ENCODE data around the gene AQP5.

Gene AQP5

GRCh38 chr12:49960474-49961110, 1.1 kb upstream of the AQP5 start:
- peaks cover 13% of the 10 kb centered on the region for H3K27me3 ChIP-seq (ENCODE audit: low read depth)
- no peaks in the 10 kb centered on the region for H3K36me3 ChIP-seq (replicated peaks)
- H3K4me3 ChIP-seq, result no peak overlapping the region
- in situ Hi-C loops (cut with MboI; ENCODE audit: low sequenced_read_pairs), result no loop called here
- DNase-seq (ENCODE audit: low spot score in 2 of 2), result no peak
- no peaks in the 10 kb centered on the region for H3K9me3 ChIP-seq
- H3K4me1 ChIP-seq, result no peaks in the 10 kb centered on the region

DNA sequence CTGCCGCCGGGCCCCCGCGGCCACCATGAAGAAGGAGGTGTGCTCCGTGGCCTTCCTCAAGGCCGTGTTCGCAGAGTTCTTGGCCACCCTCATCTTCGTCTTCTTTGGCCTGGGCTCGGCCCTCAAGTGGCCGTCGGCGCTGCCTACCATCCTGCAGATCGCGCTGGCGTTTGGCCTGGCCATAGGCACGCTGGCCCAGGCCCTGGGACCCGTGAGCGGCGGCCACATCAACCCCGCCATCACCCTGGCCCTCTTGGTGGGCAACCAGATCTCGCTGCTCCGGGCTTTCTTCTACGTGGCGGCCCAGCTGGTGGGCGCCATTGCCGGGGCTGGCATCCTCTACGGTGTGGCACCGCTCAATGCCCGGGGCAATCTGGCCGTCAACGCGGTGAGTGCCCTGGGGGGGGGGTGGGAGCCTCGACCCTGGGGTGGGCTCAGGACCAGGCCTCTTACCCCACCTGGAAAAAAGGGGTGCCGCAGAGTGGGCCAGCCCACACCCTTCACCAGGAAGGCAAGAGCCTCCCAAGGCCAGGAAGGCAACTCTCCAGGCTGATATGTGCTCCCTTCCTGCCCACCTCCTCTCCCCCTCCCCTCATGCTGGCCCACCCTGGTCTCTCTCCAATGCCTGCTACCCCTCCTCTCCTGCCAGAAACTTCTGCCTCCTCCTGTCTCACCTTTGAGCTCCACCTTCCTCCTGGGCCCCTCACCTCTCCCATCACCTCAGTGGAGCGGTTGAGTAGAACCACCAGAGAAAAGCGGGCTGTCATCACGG, 507 bp downstream of the AQP5 start:
- no peak for DNase-seq (ENCODE audit: low spot score in 2 of 2)
- Histone ChIP-seq H3K4me3 (no peak overlapping the region), H3K36me3 (replicated peaks) (no peaks in the 10 kb centered on the region), H3K27me3 (ENCODE audit: low read depth) (peaks cover 7% of the 10 kb centered on the region; the same call in 1 of the 2 replicates), H3K4me1 (no peaks in the 10 kb centered on the region), H3K9me3 (no peaks in the 10 kb centered on the region)
- in situ Hi-C loops (cut with MboI; ENCODE audit: low sequenced_read_pairs), result no loop called here

DNA sequence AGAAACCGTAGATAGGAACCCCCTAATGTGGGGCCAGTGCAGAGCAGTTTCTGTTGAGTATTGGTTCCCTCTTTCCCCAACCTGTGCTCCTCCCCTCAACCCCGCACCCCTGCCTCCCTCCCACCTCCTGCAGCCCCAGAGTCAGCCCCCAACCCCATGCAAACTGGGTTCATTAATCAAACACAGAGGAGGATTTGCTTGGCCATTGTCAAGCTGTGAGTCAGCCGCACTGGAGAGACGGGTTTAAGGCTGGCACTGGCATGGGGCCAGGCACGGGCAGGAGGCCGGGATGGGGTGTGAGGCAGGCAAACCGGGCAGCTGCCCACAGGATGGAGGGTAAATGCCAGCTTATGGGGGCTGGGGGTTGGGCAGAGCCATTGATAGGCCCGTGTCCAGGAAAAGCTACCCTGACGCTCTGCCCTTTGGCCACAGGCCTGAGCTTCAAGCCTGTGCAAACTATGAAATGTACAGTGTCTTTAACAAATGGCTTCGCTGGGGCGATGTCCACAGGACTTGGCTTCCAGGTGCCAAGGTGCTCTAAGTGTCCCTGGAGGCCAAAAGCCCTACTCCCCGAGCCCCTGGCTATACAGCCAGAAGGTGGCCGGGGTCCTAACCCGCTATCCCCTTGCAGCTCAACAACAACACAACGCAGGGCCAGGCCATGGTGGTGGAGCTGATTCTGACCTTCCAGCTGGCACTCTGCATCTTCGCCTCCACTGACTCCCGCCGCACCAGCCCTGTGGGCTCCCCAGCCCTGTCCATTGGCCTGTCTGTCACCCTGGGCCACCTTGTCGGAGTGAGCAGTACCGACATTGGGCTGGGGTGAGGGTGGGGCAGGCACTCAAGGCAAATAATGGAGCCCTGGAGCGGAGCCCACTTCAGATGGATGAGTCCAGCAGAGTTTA, 1.4 kb downstream of the AQP5 start:
- Histone ChIP-seq H3K4me1 (peaks cover 5% of the 10 kb centered on the region), H3K27me3 (ENCODE audit: low read depth) (peaks cover 7% of the 10 kb centered on the region; the same call in 1 of the 2 replicates), H3K9me3 (no peaks in the 10 kb centered on the region), H3K4me3 (no peak overlapping the region), H3K36me3 (replicated peaks) (no peaks in the 10 kb centered on the region; the same call in 1 of the 2 replicates)
- no peak for DNase-seq (ENCODE audit: low spot score in 2 of 2)
- in situ Hi-C loops (cut with MboI; ENCODE audit: low sequenced_read_pairs), result no loop called here

- in situ Hi-C loops (cut with MboI; ENCODE audit: low sequenced_read_pairs), result no loop called here
- Histone ChIP-seq H3K4me1 (peaks cover 5% of the 10 kb centered on the region), H3K36me3 (replicated peaks) (no peaks in the 10 kb centered on the region; the same call in 1 of the 2 replicates), H3K4me3 (no peak overlapping the region), H3K9me3 (no peaks in the 10 kb centered on the region), H3K27me3 (ENCODE audit: low read depth) (peaks cover 7% of the 10 kb centered on the region; the same call in 1 of the 2 replicates)
- no peak for DNase-seq (ENCODE audit: low spot score in 2 of 2)
These were observed 2.5 kb downstream of the AQP5 start for GRCh38 chr12:49963976-49964815.

GRCh38 chr12:49964849-49965624, 3.4 kb downstream of the AQP5 start:
- Histone ChIP-seq H3K4me1 (peaks cover 5% of the 10 kb centered on the region), H3K9me3 (no peaks in the 10 kb centered on the region), H3K27me3 (ENCODE audit: low read depth) (peaks cover 7% of the 10 kb centered on the region; the same call in 1 of the 2 replicates), H3K36me3 (replicated peaks) (no peaks in the 10 kb centered on the region; the same call in 1 of the 2 replicates), H3K4me3 (no peak overlapping the region)
- no peak for DNase-seq (ENCODE audit: low spot score in 2 of 2)
- in situ Hi-C loops (cut with MboI; ENCODE audit: low sequenced_read_pairs), result loop anchor here (5.0 kb wide), 1 partner anchor 102 kb away; no protein-coding TSS in a partner anchor

GRCh38 chr12:49965836-49966235, 4.2 kb downstream of the AQP5 start:
- peaks cover 5% of the 10 kb centered on the region for H3K4me1 ChIP-seq
- no peaks in the 10 kb centered on the region for H3K9me3 ChIP-seq
- H3K36me3 ChIP-seq (replicated peaks), result no peaks in the 10 kb centered on the region; the same call in 1 of the 2 replicates
- in situ Hi-C loops (cut with MboI; ENCODE audit: low sequenced_read_pairs), result loop anchor here (5.0 kb wide), 1 partner anchor 101 kb away; no protein-coding TSS in a partner anchor
- DNase-seq (ENCODE audit: low spot score in 2 of 2), result no peak
- no peak overlapping the region for H3K4me3 ChIP-seq
- H3K27me3 ChIP-seq (ENCODE audit: low read depth), result 0 out of 2 replicates have a peak, but pooled peaks cover 5% of the 10 kb centered on the region

- DNase-seq (ENCODE audit: low spot score in 2 of 2), result no peak
- Histone ChIP-seq H3K27me3 (ENCODE audit: low read depth) (0 out of 2 replicates have a peak, but pooled peaks cover 4% of the 10 kb centered on the region), H3K4me3 (no peak overlapping the region), H3K36me3 (replicated peaks) (no peaks in the 10 kb centered on the region; the same call in 1 of the 2 replicates), H3K9me3 (no peaks in the 10 kb centered on the region), H3K4me1 (peaks cover 5% of the 10 kb centered on the region)
- in situ Hi-C loops (cut with MboI; ENCODE audit: low sequenced_read_pairs), result loop anchor here (5.0 kb wide), 1 partner anchor 101 kb away; no protein-coding TSS in a partner anchor
These were observed 4.9 kb downstream of the AQP5 start for GRCh38 chr12:49966511-49967041.

GRCh38 chr12:49967042-49967776, 5.5 kb downstream of the AQP5 start:
- Histone ChIP-seq H3K27me3 (ENCODE audit: low read depth) (0 out of 2 replicates have a peak, but pooled peaks cover 4% of the 10 kb centered on the region), H3K4me3 (peak overlapping the region; percentile 26), H3K9me3 (no peaks in the 10 kb centered on the region), H3K36me3 (replicated peaks) (no peaks in the 10 kb centered on the region; the same call in 1 of the 2 replicates), H3K4me1 (peaks cover 5% of the 10 kb centered on the region)
- in situ Hi-C loops (cut with MboI; ENCODE audit: low sequenced_read_pairs), result loop anchor here (5.0 kb wide), 1 partner anchor 100 kb away; no protein-coding TSS in a partner anchor
- DNase-seq (ENCODE audit: low spot score in 2 of 2), result peak; percentile 70 to 97

DNA sequence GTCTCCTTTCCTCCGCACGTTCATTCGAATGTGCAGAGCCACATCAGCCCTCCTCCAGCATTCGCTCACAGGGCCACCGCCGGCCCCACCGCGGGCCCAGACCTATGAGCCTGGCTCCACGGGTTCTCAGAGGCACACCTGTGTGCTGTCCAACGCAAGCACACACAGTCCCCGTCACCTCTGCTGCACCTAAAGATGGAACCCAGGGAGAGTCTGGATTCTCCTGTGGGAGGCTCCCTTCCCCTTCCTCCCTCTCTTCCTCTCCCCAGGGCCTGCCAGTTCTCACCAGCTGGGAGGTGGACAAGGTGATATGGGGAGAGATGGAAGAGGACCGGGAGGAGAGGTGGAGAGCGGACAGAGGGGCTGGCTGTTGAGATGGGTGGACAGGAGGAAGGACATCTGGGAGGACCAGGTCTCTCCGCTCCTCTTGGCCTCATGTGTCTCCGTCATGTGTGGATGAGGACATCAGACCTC, 6.1 kb downstream of the AQP5 start:
- no peak for DNase-seq (ENCODE audit: low spot score in 2 of 2)
- H3K4me3 ChIP-seq, result peak overlapping the region; percentile 26
- H3K4me1 ChIP-seq, result peaks cover 5% of the 10 kb centered on the region
- 0 out of 2 replicates have a peak, but pooled peaks cover 4% of the 10 kb centered on the region for H3K27me3 ChIP-seq (ENCODE audit: low read depth)
- in situ Hi-C loops (cut with MboI; ENCODE audit: low sequenced_read_pairs), result loop anchor here (5.0 kb wide), 1 partner anchor 99 kb away; no protein-coding TSS in a partner anchor
- H3K36me3 ChIP-seq (replicated peaks), result no peaks in the 10 kb centered on the region; the same call in 1 of the 2 replicates
- H3K9me3 ChIP-seq, result no peaks in the 10 kb centered on the region

GRCh38 chr12:49968471-49968870, 6.8 kb downstream of the AQP5 start:
- no peak for DNase-seq (ENCODE audit: low spot score in 2 of 2)
- in situ Hi-C loops (cut with MboI; ENCODE audit: low sequenced_read_pairs), result loop anchor here (5.0 kb wide), 1 partner anchor 99 kb away; no protein-coding TSS in a partner anchor
- 0 out of 2 replicates have a peak, but pooled peaks cover 4% of the 10 kb centered on the region for H3K27me3 ChIP-seq (ENCODE audit: low read depth)

GRCh38 chr12:49969027-49969426, 7.4 kb downstream of the AQP5 start:
- no peaks in the 10 kb centered on the region for H3K9me3 ChIP-seq
- H3K27me3 ChIP-seq (ENCODE audit: low read depth), result 0 out of 2 replicates have a peak, but pooled peaks cover 4% of the 10 kb centered on the region
- no peak for DNase-seq (ENCODE audit: low spot score in 2 of 2)
- in situ Hi-C loops (cut with MboI; ENCODE audit: low sequenced_read_pairs), result loop anchor here (5.0 kb wide), 1 partner anchor 98 kb away; no protein-coding TSS in a partner anchor
- H3K4me1 ChIP-seq, result peaks cover 5% of the 10 kb centered on the region
- H3K4me3 ChIP-seq, result no peak overlapping the region
- no peaks in the 10 kb centered on the region; the same call in 1 of the 2 replicates for H3K36me3 ChIP-seq (replicated peaks)

More at GRCh38 chr12:49968471-49968870, 6.8 kb downstream of the AQP5 start:
- Histone ChIP-seq H3K9me3 (no peaks in the 10 kb centered on the region), H3K4me3 (no peak overlapping the region), H3K36me3 (replicated peaks) (no peaks in the 10 kb centered on the region; the same call in 1 of the 2 replicates), H3K4me1 (peaks cover 5% of the 10 kb centered on the region)
